H1 (cell line): ENCODE results near the gene MT1H. TPM values are rescaled to one million over a fixed set of nuclear protein-coding genes. Genes with fewer than 3 reads are reported as not detected.
A peak's percentile ranks its signal among the peaks of the same experiment; 100 is the strongest.

Source experiments
- CTCF ChIA-PET: fragments of 300-600 bp; sonication (Branson Sonifier 250); formaldehyde crosslinking; loops from one replicate; lab custom pipeline; 2021; ENCODE audit not compliant: partially characterized antibody; lab: Charles Lee
- POLR2A ChIA-PET: fragments of 300-600 bp; sonication (Branson Sonifier 250); formaldehyde crosslinking; loops from one replicate; lab custom pipeline; 2021; ENCODE audit warnings: inconsistent platforms; ENCODE audit not compliant: partially characterized antibody; lab: Charles Lee
- DNase-seq, 2 experiments: peaks; one replicate each; pipeline versions ENCODE4 v3.0.0 to v3.0.0-alpha.2; 2010 to 2022; ENCODE audit warnings: low spot score in 2 of 2, low read depth in 1 of 2, mixed read lengths in 1 of 2
- FAIRE-seq: peaks from 2 replicates; lab custom pipeline; 2011; peaks lifted over from hg19 to GRCh38; lab: Jason Lieb, UNC
- H2AFZ ChIP-seq: 2 replicates; pipeline ENCODE4 v1.8.1; 2012; ENCODE audit warnings: low read length, inconsistent platforms
- H2AK5ac ChIP-seq: 2 replicates; pipeline ENCODE4 v1.6.1; 2013; ENCODE audit warnings: low read depth, low read length
- H2BK120ac ChIP-seq: replicated peaks from 2 replicates; pipeline ENCODE3; 2013; ENCODE audit warnings: low read depth, low read length, inconsistent platforms
- H2BK12ac ChIP-seq: 2 replicates; pipeline ENCODE4 v1.6.1; 2013; ENCODE audit warnings: low read depth, low read length
- H2BK15ac ChIP-seq: 2 replicates; pipeline ENCODE4 v1.6.1; 2013; ENCODE audit warnings: low read length
- H2BK20ac ChIP-seq: 2 replicates; pipeline ENCODE4 v1.6.1; 2013; ENCODE audit warnings: low read length
- H2BK5ac ChIP-seq: 2 replicates; pipeline ENCODE4 v1.6.1; 2013; ENCODE audit warnings: low read depth, low read length
- H3K14ac ChIP-seq: 2 replicates; pipeline ENCODE4 v1.6.1; 2013; ENCODE audit warnings: inconsistent platforms; ENCODE audit not compliant: insufficient read length
- H3K18ac ChIP-seq: 2 replicates; pipeline ENCODE4 v1.6.1; 2013; ENCODE audit warnings: low read length; ENCODE audit errors: extremely low read depth
- H3K23ac ChIP-seq: 2 replicates; pipeline ENCODE4 v1.6.1; 2013; ENCODE audit warnings: inconsistent platforms; ENCODE audit not compliant: insufficient read length
- H3K23me2 ChIP-seq: 2 replicates; pipeline ENCODE4 v1.6.1; 2013; ENCODE audit warnings: low read depth, low read length
- H3K27ac ChIP-seq: 2 replicates; pipeline ENCODE4 v1.6.1; 2011; ENCODE audit warnings: low read depth, low read length, inconsistent platforms
- H3K27me3 ChIP-seq, 4 experiments: replicated peaks in 1 of 4; 1 replicate in 1 of 4; 2 replicates in 3 of 4; pipeline versions ENCODE4 v1.6.1 to v1.8.1; 2011 to 2013; ENCODE audit warnings: low read length in 3 of 4, mild to moderate bottlenecking in 3 of 4, inconsistent platforms in 2 of 4, mixed read lengths in 2 of 4, moderate library complexity in 1 of 4; ENCODE audit not compliant: control insufficient read depth in 3 of 4, insufficient read depth in 3 of 4; ENCODE audit errors: extremely low read depth in 1 of 4
- H3K36me3 ChIP-seq, 4 experiments: 2 replicates each; pipeline versions ENCODE4 v1.6.1 to v1.8.1; 2011 to 2013; ENCODE audit warnings: mild to moderate bottlenecking in 4 of 4, low read length in 3 of 4, moderate library complexity in 2 of 4, control low read depth in 1 of 4, inconsistent platforms in 1 of 4; ENCODE audit not compliant: insufficient read depth in 4 of 4, control insufficient read depth in 2 of 4
- H3K4ac ChIP-seq: replicated peaks from 2 replicates; pipeline ENCODE3; 2013; ENCODE audit warnings: low read length, low read depth, mixed read lengths, inconsistent platforms; ENCODE audit not compliant: insufficient read length
- H3K4me1 ChIP-seq, 4 experiments: replicated peaks in 1 of 4; 1 replicate in 1 of 4; 2 replicates in 3 of 4; pipeline versions ENCODE4 v1.6.1 to v1.8.1; 2011 to 2013; ENCODE audit warnings: low read length in 3 of 4, inconsistent platforms in 2 of 4, mixed read lengths in 1 of 4; ENCODE audit not compliant: insufficient read depth in 4 of 4, control insufficient read depth in 3 of 4
- H3K4me2 ChIP-seq, 2 experiments: 2 replicates each; pipeline versions ENCODE4 v1.6.1 to v1.8.1; 2011 to 2013; ENCODE audit warnings: low read depth in 2 of 2, low read length in 2 of 2, control low read depth in 1 of 2, inconsistent platforms in 1 of 2, mild to moderate bottlenecking in 1 of 2; ENCODE audit not compliant: insufficient read depth in 1 of 2
- H3K4me3 ChIP-seq, 4 experiments: fragments of 200-600, 300-600 bp in 1 of 4; sonication (generic), shearing (Covaris generic), sonication (Bioruptor Twin) in 1 of 4; 2 replicates each; pipeline versions ENCODE4 v1.5.1 to v1.8.1; 2011 to 2016; ENCODE audit warnings: low read length in 4 of 4, low read depth in 3 of 4, control low read depth in 2 of 4, inconsistent platforms in 2 of 4, mild to moderate bottlenecking in 2 of 4, mixed read lengths in 1 of 4, moderate library complexity in 1 of 4; ENCODE audit not compliant: insufficient read depth in 2 of 4; ENCODE audit errors: extremely low read depth in 1 of 4
- H3K56ac ChIP-seq: replicated peaks from 2 replicates; pipeline ENCODE3; 2013; ENCODE audit warnings: low read depth, mild to moderate bottlenecking, mixed read lengths, low read length, inconsistent platforms; ENCODE audit not compliant: insufficient read length
- H3K79me1 ChIP-seq: 2 replicates; pipeline ENCODE4 v1.6.1; 2013; ENCODE audit warnings: low read depth, low read length, control low read depth
- H3K79me2 ChIP-seq, 2 experiments: 2 replicates each; pipeline versions ENCODE4 v1.6.1 to v1.8.1; 2012 to 2013; ENCODE audit warnings: low read length in 2 of 2, mild to moderate bottlenecking in 2 of 2, inconsistent platforms in 1 of 2; ENCODE audit not compliant: insufficient read depth in 2 of 2, control insufficient read depth in 1 of 2
- H3K9ac ChIP-seq, 4 experiments: replicated peaks in 1 of 4; 1 replicate in 1 of 4; 2 replicates in 3 of 4; pipeline versions ENCODE4 v1.6.1 to v1.8.1; 2011 to 2013; ENCODE audit warnings: low read depth in 3 of 4, low read length in 3 of 4, control low read depth in 2 of 4, mild to moderate bottlenecking in 2 of 4, moderate library complexity in 2 of 4, inconsistent platforms in 1 of 4; ENCODE audit errors: extremely low read depth in 1 of 4
- H3K9me3 ChIP-seq, 2 experiments: 2 replicates each; pipeline versions ENCODE4 v1.6.1 to v1.8.1; 2012 to 2013; ENCODE audit warnings: mild to moderate bottlenecking in 2 of 2, moderate library complexity in 2 of 2, control low read depth in 1 of 2, inconsistent platforms in 1 of 2, low read depth in 1 of 2, low read length in 1 of 2, mixed read lengths in 1 of 2; ENCODE audit not compliant: insufficient read depth in 2 of 2
- H4K20me1 ChIP-seq, 2 experiments: replicated peaks in 1 of 2; 2 replicates each; pipeline versions ENCODE3 to v1.8.1; 2011 to 2013; ENCODE audit warnings: inconsistent platforms in 2 of 2, low read length in 2 of 2, mild to moderate bottlenecking in 1 of 2; ENCODE audit not compliant: insufficient read depth in 2 of 2, control insufficient read depth in 1 of 2
- H4K5ac ChIP-seq: 2 replicates; pipeline ENCODE4 v1.6.1; 2013; ENCODE audit warnings: low read length, low read depth, mixed read lengths, inconsistent platforms; ENCODE audit not compliant: insufficient read length
- H4K8ac ChIP-seq: 2 replicates; pipeline ENCODE4 v1.8.0; 2013; ENCODE audit warnings: mild to moderate bottlenecking, moderate library complexity, low read length, inconsistent platforms; ENCODE audit not compliant: insufficient read depth; ENCODE audit errors: extremely low read depth
- H4K91ac ChIP-seq: replicated peaks from 2 replicates; pipeline ENCODE3; 2013; ENCODE audit warnings: low read length, mixed read lengths, inconsistent platforms; ENCODE audit not compliant: insufficient read length
- ASH2L ChIP-seq: fragments of 200-600, 300-600 bp; sonication (generic); IDR thresholded peaks from one replicate; pipeline ENCODE4 v1.7.1; 2017; ENCODE audit warnings: low read length
- JUND ChIP-seq: IDR thresholded peaks from 2 replicates; pipeline ENCODE4 v1.6.1; 2011; ENCODE audit warnings: mild to moderate bottlenecking, improper control_type of control experiment, low read length
- KDM1A ChIP-seq: fragments of 200-600, 300-600 bp; sonication (generic); IDR thresholded peaks from 2 replicates; pipeline ENCODE4 v1.7.1; 2016; ENCODE audit warnings: mild to moderate bottlenecking, low read length, borderline replicate concordance
- MAX ChIP-seq: IDR thresholded peaks from 2 replicates; pipeline ENCODE4 v1.6.1; 2012; ENCODE audit warnings: inconsistent platforms
- NANOG ChIP-seq: IDR thresholded peaks from 2 replicates; pipeline ENCODE4 v1.6.1; 2011; ENCODE audit warnings: low read length, low read depth, mild to moderate bottlenecking, inconsistent platforms; ENCODE audit not compliant: insufficient read depth, poor library complexity, severe bottlenecking
- PHF8 ChIP-seq: fragments of 200-600 bp; sonication (generic); conservative IDR thresholded peaks from 2 replicates; pipeline ENCODE4 v1.7.1; 2012; ENCODE audit warnings: low read depth, mild to moderate bottlenecking, inconsistent platforms, low read length, moderate library complexity
- RNF2 ChIP-seq: fragments of 200-900, 300-1000 bp; sonication (generic); IDR thresholded peaks from 2 replicates; pipeline ENCODE4 v1.7.1; 2016; ENCODE audit warnings: borderline replicate concordance, low read depth, mild to moderate bottlenecking, antibody characterized with exemption, low read length; ENCODE audit not compliant: poor library complexity, severe bottlenecking; ENCODE audit errors: missing control alignments
- TAF7 ChIP-seq: optimal IDR thresholded peaks from 2 replicates; pipeline ENCODE3; 2011; ENCODE audit warnings: low read depth, mild to moderate bottlenecking, inconsistent platforms, low read length, moderate library complexity, borderline replicate concordance
- ZNF274 ChIP-seq: IDR thresholded peaks from 2 replicates; pipeline ENCODE4 v1.7.0; 2012; ENCODE audit warnings: low read length, borderline replicate concordance; ENCODE audit errors: extremely low read depth
- WGBS, 2 experiments: shearing (Covaris generic) in 1 of 2; methylation state at CpG; one replicate each; pipeline versions ENCODE4 v1.1.6 to v1.1.7; 2013 to 2015; ENCODE audit warnings: low lambda C conversion rate in 2 of 2, mixed read lengths in 2 of 2, inconsistent platforms in 1 of 2, low coverage in 1 of 2, missing lambda C conversion rate in 1 of 2; ENCODE audit not compliant: insufficient replicate concordance in 2 of 2, insufficient coverage in 1 of 2, insufficient read length in 1 of 2; ENCODE audit errors: extremely low coverage in 1 of 2, missing lambda C conversion rate in 1 of 2; 5-methylcytosine and 5-hydroxymethylcytosine counted together
- polyA plus RNA-seq, 7 experiments: library from polyadenylated mRNA; depleted of rRNA in 3 of 7; stranded (reverse) in 5 of 7; unstranded in 2 of 7; fragments of >200 nt in 5 of 7; fragments of 200-250 nt in 2 of 7; gene quantifications; 1 replicate in 5 of 7; 2 replicates in 1 of 7; 4 replicates in 1 of 7; pipeline versions ENCODE4 v1.2.1 to v1.2.3, GENCODE V29; 2011 to 2013; ENCODE audit warnings: missing spikeins in 2 of 7, mixed read lengths in 2 of 7
- total RNA-seq: library from RNA; stranded (reverse); fragmentation: NEBNext Ultra II Directional; extraction: Animal tissue kit (Norgen Biotek cat#: 25700); gene quantifications from 2 replicates; pipeline ENCODE4 v1.2.1, GENCODE V29; 2021

MT1H gene
- total and polyA plus RNA-seq, 2 of the 8 experiments (the other 6 are each of a cell fraction or from before 2014, with no cell fraction given), result 11.9 to 95.7 TPM

GRCh38 chr16:56709443-56710040 lies 39.9 kb downstream of the MT1H start:
- H3K36me3 ChIP-seq, result no peaks in the 10 kb centered on the region
- no peak overlapping the region for H3K56ac ChIP-seq
- no peak overlapping the region for H3K23ac ChIP-seq
- no peak for DNase-seq
- H3K4me2 ChIP-seq, result no peak overlapping the region
- no peak overlapping the region for H4K8ac ChIP-seq
- H4K91ac ChIP-seq, result no peak overlapping the region
- H3K9me3 ChIP-seq, result no peaks in the 10 kb centered on the region
- no peaks in the 10 kb centered on the region for H3K79me1 ChIP-seq
- POLR2A ChIA-PET, result interaction anchor here (1.2 kb wide), 1 partner anchor 33 kb away, joined by 3 read pairs; no protein-coding TSS in a partner anchor
- no peaks in the 10 kb centered on the region for H4K20me1 ChIP-seq
- no peak overlapping the region for H3K18ac ChIP-seq
- H2BK120ac ChIP-seq, result no peak overlapping the region
- no peaks in the 10 kb centered on the region for H3K23me2 ChIP-seq
- no peak overlapping the region for H2BK5ac ChIP-seq
- CTCF ChIA-PET, result interaction anchor here (0.6 to 1.3 kb wide), 3 partner anchors 8 to 80 kb away, joined by 3 to 5 read pairs (median 3); no protein-coding TSS in a partner anchor
- H2BK15ac ChIP-seq, result 0 out of 2 replicates have a peak overlapping the region, but pooled peaks have one; percentile 65
- WGBS, 2 experiments, result 90% methylated on average over 4 of the region's 4 CpGs; no CpG with 5 or more reads in 1 of the 2 experiments
- no peak overlapping the region for H3K9ac ChIP-seq
- no peak for FAIRE-seq
- no peak overlapping the region for H3K4ac ChIP-seq
- H4K5ac ChIP-seq, result no peak overlapping the region
- H2BK12ac ChIP-seq, result no peak overlapping the region
- no peak overlapping the region for H3K14ac ChIP-seq
- no peak overlapping the region for H2BK20ac ChIP-seq
- no peak overlapping the region for H2AFZ ChIP-seq
- no peak overlapping the region for H3K4me3 ChIP-seq
- H3K79me2 ChIP-seq, result no peaks in the 10 kb centered on the region
- H3K27ac ChIP-seq, result no peak overlapping the region
- no peaks in the 10 kb centered on the region for H3K27me3 ChIP-seq
- H2AK5ac ChIP-seq, result no peak overlapping the region
- no peaks in the 10 kb centered on the region for H3K4me1 ChIP-seq
- TF ChIP-seq TAF7 (no peak), KDM1A (no peak), NANOG (no peak), ZNF274 (no peak), ASH2L (no peak), MAX (no peak), JUND (no peak), RNF2 (no peak), PHF8 (no peak)
